ENCODE measurements around the gene NR3C2.

NR3C2 gene

GRCh38 chr4:148434075-148434773, 8.0 kb downstream of the NR3C2 start:
- DNase-seq: no peak

- no peak for DNase-seq
These were observed 10.8 kb downstream of the NR3C2 start for GRCh38 chr4:148431401-148431800.

- no peak for DNase-seq
These were observed 11.4 kb downstream of the NR3C2 start for GRCh38 chr4:148430854-148431253.

GRCh38 chr4:148429206-148429605, 13.0 kb downstream of the NR3C2 start:
- DNase-seq: no peak

- DNase-seq: no peak
These were observed 15.6 kb downstream of the NR3C2 start for GRCh38 chr4:148426643-148427042.

- no peak for DNase-seq
These were observed 16.7 kb downstream of the NR3C2 start for GRCh38 chr4:148425327-148426110.

GRCh38 chr4:148420397-148420796, 21.8 kb downstream of the NR3C2 start:
- no peak for DNase-seq

- no peak for DNase-seq
These were observed 26.7 kb downstream of the NR3C2 start for GRCh38 chr4:148415500-148415899.

GRCh38 chr4:148412460-148412994, 29.7 kb downstream of the NR3C2 start:
- no peak for DNase-seq

- DNase-seq: no peak
These were observed 36.9 kb downstream of the NR3C2 start for GRCh38 chr4:148405161-148405893.

GRCh38 chr4:148398988-148399387, 43.2 kb downstream of the NR3C2 start:
- DNase-seq: no peak

GRCh38 chr4:148397771-148398170, 44.4 kb downstream of the NR3C2 start:
- no peak for DNase-seq

- no peak for DNase-seq
These were observed 45.1 kb downstream of the NR3C2 start for GRCh38 chr4:148396986-148397673.

GRCh38 chr4:148395771-148396170, 46.4 kb downstream of the NR3C2 start:
- no peak for DNase-seq

GRCh38 chr4:148391056-148391455, 51.2 kb downstream of the NR3C2 start:
- DNase-seq: no peak

- no peak for DNase-seq
These were observed 51.9 kb downstream of the NR3C2 start for GRCh38 chr4:148390311-148390710.

- DNase-seq: no peak
These were observed 61.9 kb downstream of the NR3C2 start for GRCh38 chr4:148380291-148380690.

GRCh38 chr4:148376151-148376550, 66.1 kb downstream of the NR3C2 start:
- DNase-seq: no peak

GRCh38 chr4:148375584-148375983, 66.6 kb downstream of the NR3C2 start:
- no peak for DNase-seq

- no peak for DNase-seq
These were observed 69.1 kb downstream of the NR3C2 start for GRCh38 chr4:148373093-148373492.

- DNase-seq: no peak
These were observed 72.3 kb downstream of the NR3C2 start for GRCh38 chr4:148369919-148370318.

GRCh38 chr4:148367756-148368155, 74.5 kb downstream of the NR3C2 start:
- DNase-seq: no peak

- DNase-seq: no peak
These were observed 76.0 kb downstream of the NR3C2 start for GRCh38 chr4:148366251-148366650.
